Measurements from ENCODE around the gene TEX44. TPM values are rescaled to one million over a fixed set of nuclear protein-coding genes. Genes with fewer than 3 reads are reported as not detected.
A peak's percentile ranks its signal among the peaks of the same experiment; 100 is the strongest.
"Not testable (repeated sequence)": the region's sequence is repeated elsewhere in the genome, so short reads cannot be mapped to it uniquely, and the experiment has no call there.

Gene TEX44
- total RNA-seq, 4 donors from 2014 or later, result not detected

DNA sequence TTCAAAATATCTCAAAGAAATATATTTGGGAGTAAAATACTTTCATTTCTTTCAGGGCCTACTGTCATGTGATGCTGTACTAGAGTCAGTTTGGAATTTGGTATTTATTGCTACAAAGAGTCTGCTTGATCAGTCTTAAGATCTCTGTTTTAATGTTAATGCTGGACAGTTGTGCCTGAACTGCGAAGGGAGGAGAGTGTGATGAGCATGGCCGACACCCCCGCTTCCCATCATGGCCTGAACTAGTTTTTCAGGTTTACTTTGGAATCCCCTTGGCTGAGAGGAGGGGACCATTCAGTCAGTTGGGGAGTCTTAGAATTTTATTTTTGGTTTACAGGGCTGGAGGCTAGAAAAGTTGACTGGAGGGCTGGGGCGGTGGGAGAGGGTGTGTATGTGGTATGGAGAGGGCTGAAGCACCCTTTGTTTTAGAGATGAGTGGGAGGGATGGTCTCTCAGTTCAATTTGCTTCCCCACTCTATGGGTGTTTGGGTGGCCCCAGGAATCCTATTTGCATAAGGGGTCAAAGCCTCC lies 20.9 kb upstream of the TEX44 start:
- peak overlapping the region; percentile 63 to 66 for H3K27ac ChIP-seq
- no peak for DNase-seq
- no peaks in the 10 kb centered on the region for H3K4me1 ChIP-seq
- H3K4me3 ChIP-seq, result no peak overlapping the region
- no peak for TF ChIP-seq POLR2A (IDR thresholded peaks at IDR 0.05)
- TF ChIP-seq, protein P1, sequence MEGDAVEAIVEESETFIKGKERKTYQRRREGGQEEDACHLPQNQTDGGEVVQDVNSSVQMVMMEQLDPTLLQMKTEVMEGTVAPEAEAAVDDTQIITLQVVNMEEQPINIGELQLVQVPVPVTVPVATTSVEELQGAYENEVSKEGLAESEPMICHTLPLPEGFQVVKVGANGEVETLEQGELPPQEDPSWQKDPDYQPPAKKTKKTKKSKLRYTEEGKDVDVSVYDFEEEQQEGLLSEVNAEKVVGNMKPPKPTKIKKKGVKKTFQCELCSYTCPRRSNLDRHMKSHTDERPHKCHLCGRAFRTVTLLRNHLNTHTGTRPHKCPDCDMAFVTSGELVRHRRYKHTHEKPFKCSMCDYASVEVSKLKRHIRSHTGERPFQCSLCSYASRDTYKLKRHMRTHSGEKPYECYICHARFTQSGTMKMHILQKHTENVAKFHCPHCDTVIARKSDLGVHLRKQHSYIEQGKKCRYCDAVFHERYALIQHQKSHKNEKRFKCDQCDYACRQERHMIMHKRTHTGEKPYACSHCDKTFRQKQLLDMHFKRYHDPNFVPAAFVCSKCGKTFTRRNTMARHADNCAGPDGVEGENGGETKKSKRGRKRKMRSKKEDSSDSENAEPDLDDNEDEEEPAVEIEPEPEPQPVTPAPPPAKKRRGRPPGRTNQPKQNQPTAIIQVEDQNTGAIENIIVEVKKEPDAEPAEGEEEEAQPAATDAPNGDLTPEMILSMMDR (IDR thresholded peaks at IDR 0.05), result no peak
- no peaks in the 10 kb centered on the region for H3K9me3 ChIP-seq
- intact Hi-C loops (cut with DNase I; ENCODE audit: low total_unique reads), result no loop called here
- no peaks in the 10 kb centered on the region for H3K36me3 ChIP-seq
- H3K27me3 ChIP-seq, result no peaks in the 10 kb centered on the region

DNA sequence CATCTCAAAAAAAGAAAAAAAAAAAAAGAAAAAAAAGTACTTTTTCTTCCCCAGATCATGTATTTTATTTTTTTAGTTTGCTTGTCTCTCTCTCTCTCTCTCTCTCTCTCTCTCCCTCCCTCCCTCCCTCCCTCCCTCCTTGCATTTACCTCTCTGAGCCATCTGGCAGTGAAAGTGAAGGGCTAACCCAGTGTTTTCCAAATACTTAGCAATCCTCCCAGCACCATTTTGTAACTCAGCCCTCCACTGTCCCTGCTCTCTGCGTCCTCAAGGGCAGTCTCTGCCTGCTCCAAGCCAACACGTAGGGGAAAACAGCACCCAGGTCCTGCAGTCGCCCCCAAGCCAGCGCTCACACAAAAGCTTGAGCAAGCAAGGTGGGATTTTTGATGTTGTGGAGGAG lies 19.6 kb upstream of the TEX44 start:
- Histone ChIP-seq H3K27me3 (no peaks in the 10 kb centered on the region), H3K4me1 (no peaks in the 10 kb centered on the region), H3K27ac (no peak overlapping the region), H3K9me3 (no peaks in the 10 kb centered on the region), H3K4me3 (no peak overlapping the region), H3K36me3 (no peaks in the 10 kb centered on the region)
- DNase-seq, result no peak
- TF ChIP-seq, protein P1 (IDR thresholded peaks at IDR 0.05), result no peak
- TF ChIP-seq POLR2A (IDR thresholded peaks at IDR 0.05), result no peak
- intact Hi-C loops (cut with DNase I; ENCODE audit: low total_unique reads), result no loop called here

DNA sequence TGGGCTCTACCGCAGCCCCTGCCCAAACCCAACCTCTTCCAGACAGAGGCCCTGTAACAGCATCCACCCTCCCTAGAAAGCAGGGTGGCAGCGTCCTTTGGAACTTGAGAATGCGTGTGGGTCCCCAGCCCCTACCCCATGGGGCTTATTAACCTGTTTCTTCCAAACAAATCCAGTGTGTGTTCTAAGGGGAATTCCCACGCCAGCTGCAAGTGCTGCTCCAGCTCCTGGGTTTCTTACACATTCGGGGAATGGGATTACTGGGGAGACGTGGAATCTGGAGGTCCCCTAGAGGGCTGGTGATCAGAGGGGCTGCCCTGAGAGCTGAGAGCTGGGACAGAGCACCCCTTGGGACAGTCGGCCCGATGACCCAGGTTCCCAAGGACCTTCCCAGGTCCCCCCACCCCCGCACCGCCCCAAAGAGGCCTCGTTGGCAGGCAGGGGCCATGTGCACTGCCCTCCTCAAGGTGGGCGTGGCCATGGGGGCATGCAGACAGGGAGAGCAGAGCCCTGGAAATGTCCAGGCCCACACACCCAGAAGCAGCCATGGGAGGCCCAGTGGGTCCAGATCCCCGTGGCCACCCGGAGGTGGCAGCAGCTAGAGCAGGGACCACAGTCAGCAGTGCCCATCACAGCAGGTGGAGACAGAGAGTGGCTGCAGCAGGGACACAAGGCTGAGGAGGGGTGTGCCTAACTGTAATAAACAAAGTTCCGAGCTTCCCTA lies 18.8 kb upstream of the TEX44 start:
- Histone ChIP-seq H3K27me3 (no peaks in the 10 kb centered on the region), H3K9me3 (no peaks in the 10 kb centered on the region), H3K27ac (no peak overlapping the region), H3K4me3 (no peak overlapping the region), H3K36me3 (no peaks in the 10 kb centered on the region), H3K4me1 (no peaks in the 10 kb centered on the region)
- no peak for DNase-seq
- intact Hi-C loops (cut with DNase I; ENCODE audit: low total_unique reads), result no loop called here
- TF ChIP-seq, protein P1 (IDR thresholded peaks at IDR 0.05), result no peak
- no peak for TF ChIP-seq POLR2A (IDR thresholded peaks at IDR 0.05)

DNA sequence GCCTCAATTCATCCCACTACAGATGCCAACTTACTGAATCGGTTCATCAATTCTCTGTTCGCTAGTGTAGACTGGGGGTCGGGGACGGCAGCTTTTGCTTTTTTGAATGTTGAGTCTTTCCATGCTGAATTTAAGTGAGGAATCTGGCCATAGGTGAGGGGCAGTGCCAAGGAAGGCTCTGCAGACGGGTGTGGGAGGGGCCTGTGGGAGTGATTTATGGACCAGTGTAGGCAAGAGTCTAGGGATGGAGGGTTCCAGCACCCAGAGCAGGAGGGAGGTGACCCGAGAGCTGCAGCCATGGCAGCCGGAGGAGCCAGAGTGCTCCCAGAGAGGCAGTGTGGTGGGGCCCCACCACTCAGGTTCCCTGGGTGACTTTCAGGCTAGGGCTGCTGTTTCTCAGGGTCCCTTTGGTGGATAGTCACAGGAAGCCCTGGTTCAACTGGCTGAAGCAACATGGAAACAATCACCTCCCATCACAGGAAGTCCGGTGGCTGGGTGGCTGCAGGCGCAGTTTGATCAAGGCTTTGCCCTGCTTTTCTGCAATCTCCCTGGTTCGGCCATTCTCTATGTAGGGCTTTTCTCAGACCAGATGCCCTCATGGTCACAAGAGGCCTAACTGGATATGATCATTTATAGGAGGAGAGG lies 16.9 kb upstream of the TEX44 start:
- H3K27me3 ChIP-seq, result no peaks in the 10 kb centered on the region
- intact Hi-C loops (cut with DNase I; ENCODE audit: low total_unique reads), result no loop called here
- H3K36me3 ChIP-seq, result no peaks in the 10 kb centered on the region
- TF ChIP-seq POLR2A (IDR thresholded peaks at IDR 0.05), result no peak
- no peaks in the 10 kb centered on the region for H3K4me1 ChIP-seq
- no peak for DNase-seq
- no peak overlapping the region for H3K27ac ChIP-seq
- H3K9me3 ChIP-seq, result no peaks in the 10 kb centered on the region
- H3K4me3 ChIP-seq, result no peak overlapping the region

DNA sequence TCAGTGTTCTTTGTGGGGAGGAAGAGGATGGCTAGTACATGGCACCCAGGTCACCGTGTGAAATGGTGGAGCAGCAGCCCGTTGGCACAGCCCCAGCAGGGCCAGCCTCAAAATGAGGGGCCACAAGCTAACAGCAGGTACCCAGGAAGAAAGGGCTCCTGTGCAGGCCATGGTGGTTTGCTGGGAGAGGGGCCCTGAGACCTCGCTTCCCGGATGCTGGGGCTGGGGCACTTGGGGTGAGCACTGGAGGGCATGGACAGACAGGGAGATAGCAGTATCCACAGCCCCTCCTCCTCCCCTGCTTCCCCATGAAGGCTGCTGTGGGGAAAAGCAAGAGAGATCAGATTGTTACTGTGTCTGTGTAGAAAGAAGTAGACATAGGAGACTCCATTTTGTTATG lies 16.2 kb upstream of the TEX44 start:
- TF ChIP-seq POLR2A (IDR thresholded peaks at IDR 0.05), result no peak
- TF ChIP-seq, protein P1 (IDR thresholded peaks at IDR 0.05), result no peak
- intact Hi-C loops (cut with DNase I; ENCODE audit: low total_unique reads), result no loop called here
- Histone ChIP-seq H3K4me3 (no peak overlapping the region), H3K36me3 (no peaks in the 10 kb centered on the region), H3K4me1 (no peaks in the 10 kb centered on the region), H3K27ac (no peak overlapping the region), H3K9me3 (no peaks in the 10 kb centered on the region), H3K27me3 (no peaks in the 10 kb centered on the region)
- no peak for DNase-seq

DNA sequence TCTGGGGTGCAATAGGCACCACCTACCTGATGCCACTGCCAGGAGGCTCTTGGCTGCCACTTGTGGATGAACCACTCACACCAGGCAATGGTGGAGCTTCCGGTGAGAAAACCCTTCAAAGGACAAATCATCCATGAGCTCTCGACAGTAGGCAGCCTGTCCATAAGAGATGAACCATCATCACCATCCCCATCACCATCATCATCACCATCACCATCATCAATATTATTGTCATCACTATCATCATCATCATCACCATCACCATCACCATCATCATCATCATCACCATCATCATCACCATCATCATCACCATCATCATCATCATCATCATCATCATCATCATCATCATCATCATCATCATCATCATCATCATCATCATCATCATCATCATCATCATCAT lies 14.0 kb upstream of the TEX44 start:
- H3K9me3 ChIP-seq; H3K27ac ChIP-seq; H3K27me3 ChIP-seq; H3K4me1 ChIP-seq; H3K36me3 ChIP-seq; intact Hi-C loops (cut with DNase I; ENCODE audit: low total_unique reads); DNase-seq; H3K4me3 ChIP-seq: not testable (repeated sequence)
